ENCODE results near the gene ZNF442.
"Not testable (repeated sequence)": the region's sequence is repeated elsewhere in the genome, so short reads cannot be mapped to it uniquely, and the experiment has no call there.

DNA sequence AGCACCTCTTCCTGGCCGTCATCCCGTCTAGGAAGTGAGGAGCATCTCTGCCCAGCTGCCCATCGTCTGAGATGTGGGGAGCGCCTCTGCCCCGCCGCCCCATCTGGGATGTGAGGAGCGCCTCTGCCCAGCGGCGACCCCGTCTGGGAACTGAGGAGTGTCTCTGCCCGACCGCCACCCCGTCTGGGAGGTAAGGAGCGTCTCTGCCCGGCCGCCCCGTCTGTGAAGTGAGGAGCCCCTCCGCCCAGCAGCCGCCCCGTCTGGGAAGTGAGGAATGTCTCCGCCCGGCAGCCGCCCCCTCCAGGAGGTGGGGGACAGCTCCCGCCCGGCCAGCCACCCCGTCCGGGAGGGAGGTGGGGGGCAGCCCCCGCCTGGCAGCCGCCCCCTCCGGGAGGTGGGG lies 3.2 kb downstream of the ZNF442 start:
- TF ChIP-seq, protein P1, sequence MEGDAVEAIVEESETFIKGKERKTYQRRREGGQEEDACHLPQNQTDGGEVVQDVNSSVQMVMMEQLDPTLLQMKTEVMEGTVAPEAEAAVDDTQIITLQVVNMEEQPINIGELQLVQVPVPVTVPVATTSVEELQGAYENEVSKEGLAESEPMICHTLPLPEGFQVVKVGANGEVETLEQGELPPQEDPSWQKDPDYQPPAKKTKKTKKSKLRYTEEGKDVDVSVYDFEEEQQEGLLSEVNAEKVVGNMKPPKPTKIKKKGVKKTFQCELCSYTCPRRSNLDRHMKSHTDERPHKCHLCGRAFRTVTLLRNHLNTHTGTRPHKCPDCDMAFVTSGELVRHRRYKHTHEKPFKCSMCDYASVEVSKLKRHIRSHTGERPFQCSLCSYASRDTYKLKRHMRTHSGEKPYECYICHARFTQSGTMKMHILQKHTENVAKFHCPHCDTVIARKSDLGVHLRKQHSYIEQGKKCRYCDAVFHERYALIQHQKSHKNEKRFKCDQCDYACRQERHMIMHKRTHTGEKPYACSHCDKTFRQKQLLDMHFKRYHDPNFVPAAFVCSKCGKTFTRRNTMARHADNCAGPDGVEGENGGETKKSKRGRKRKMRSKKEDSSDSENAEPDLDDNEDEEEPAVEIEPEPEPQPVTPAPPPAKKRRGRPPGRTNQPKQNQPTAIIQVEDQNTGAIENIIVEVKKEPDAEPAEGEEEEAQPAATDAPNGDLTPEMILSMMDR (conservative IDR thresholded peaks at IDR 0.05; ENCODE audit: low read depth, low read length): not testable (repeated sequence)
- TF ChIP-seq EZH2phosphoT487 (IDR thresholded peaks at IDR 0.05; ENCODE audit: borderline replicate concordance, low read length); EZH2 (IDR thresholded peaks at IDR 0.05; ENCODE audit: low read length, unreplicated experiment): not testable (repeated sequence)
